Thyroid gland (tissue), 4 donors: ENCODE data around the gene CD37. TPM values are rescaled to one million over a fixed set of nuclear protein-coding genes. Genes with fewer than 3 reads are reported as not detected.
"Not testable (repeated sequence)": the region's sequence is repeated elsewhere in the genome, so short reads cannot be mapped to it uniquely, and the experiment has no call there.

Experiments
- DNase-seq, 2 donors: peaks; one replicate each; pipeline ENCODE4 v3.0.0-alpha.2; 2019
- H3K27ac ChIP-seq, 3 donors: fragments of 200-600 bp; sonication (generic); 1 replicate in 2 of 3; 2 replicates in 1 of 3; pipeline ENCODE4 v1.5.1; 2016 to 2019; ENCODE audit warnings: mild to moderate bottlenecking in 1 of 3, moderate library complexity in 1 of 3
- H3K27me3 ChIP-seq: fragments of 200-600 bp; sonication (generic); one replicate; pipeline ENCODE4 v1.5.1; 2019
- H3K36me3 ChIP-seq, 2 donors: fragments of 200-600 bp; sonication (generic); one replicate each; pipeline ENCODE4 v1.5.1; 2016 to 2019
- H3K4me1 ChIP-seq, 2 donors: fragments of 200-600 bp; sonication (generic); one replicate each; pipeline ENCODE4 v1.5.1; 2017 to 2019
- H3K4me3 ChIP-seq, 3 donors: fragments of 200-600 bp; sonication (generic); replicated peaks in 1 of 3; 1 replicate in 2 of 3; 2 replicates in 1 of 3; pipeline ENCODE4 v1.5.1; 2016; ENCODE audit warnings: mild to moderate bottlenecking in 1 of 3
- H3K9me3 ChIP-seq: fragments of 200-600 bp; sonication (generic); one replicate; pipeline ENCODE4 v1.5.1; 2017
- CTCF ChIP-seq, 6 experiments: fragments of 200-600 bp in 3 of 6; fragments of 450-650 bp in 3 of 6; sonication (generic) in 3 of 6; IDR thresholded peaks; one replicate each; pipeline ENCODE4 v1.5.1; 2016 to 2019; ENCODE audit warnings: antibody characterized with exemption in 6 of 6, mild to moderate bottlenecking in 2 of 6, inconsistent platforms in 1 of 6, moderate library complexity in 1 of 6
- POLR2A ChIP-seq, 2 donors: fragments of 450-650 bp; IDR thresholded peaks; one replicate each; pipeline ENCODE4 v1.6.1; 2017; ENCODE audit warnings: antibody characterized with exemption in 2 of 2, mild to moderate bottlenecking in 2 of 2, moderate library complexity in 1 of 2
- WGBS, 2 donors: methylation state at CpG; one replicate each; pipeline ENCODE4 v1.1.5; 2017; 5-methylcytosine and 5-hydroxymethylcytosine counted together
- intact Hi-C: fragments of 100-400 bp; cut with DNase I; formaldehyde crosslinking; loops from one replicate; pipeline ENCODE4 v1.15.1; 2023
- total RNA-seq, 4 donors: library from RNA; depleted of rRNA; stranded (reverse); fragments of >200 nt; gene quantifications; one replicate each; pipeline ENCODE4 v1.2.3, GENCODE V29; 2016

The CD37 gene
- total RNA-seq, 4 donors from 2014 or later: 2.1 to 9.7 (median 5.4) TPM

- intact Hi-C loops: no loop called here
- Histone ChIP-seq H3K4me1 (no peaks in the 10 kb centered on the region), H3K36me3 (no peaks in the 10 kb centered on the region), H3K27me3 (no peaks in the 10 kb centered on the region), H3K9me3 (no peaks in the 10 kb centered on the region), H3K4me3 (no peak overlapping the region), H3K27ac (no peak overlapping the region)
- no peak for TF ChIP-seq POLR2A (IDR thresholded peaks at IDR 0.05)
- TF ChIP-seq CTCF (IDR thresholded peaks at IDR 0.05): no peak
- 81 to 87% methylated on average over 8 of the region's 8 CpGs for WGBS, 2 donors
- no peak for DNase-seq
Observed at GRCh38 chr19:49295208-49295880, 39.9 kb upstream of the CD37 start.

- Histone ChIP-seq H3K27me3 (no peaks in the 10 kb centered on the region), H3K27ac (no peak overlapping the region), H3K9me3 (no peaks in the 10 kb centered on the region), H3K4me1 (no peaks in the 10 kb centered on the region), H3K36me3 (no peaks in the 10 kb centered on the region), H3K4me3 (no peak overlapping the region)
- WGBS, 2 donors: 78 to 84% methylated on average over 3 of the region's 3 CpGs
- DNase-seq: no peak
- TF ChIP-seq CTCF (IDR thresholded peaks at IDR 0.05) (no peak), POLR2A (IDR thresholded peaks at IDR 0.05) (no peak)
- intact Hi-C loops: no loop called here
Observed at GRCh38 chr19:49297403-49297802, 37.8 kb upstream of the CD37 start.

- H3K27ac ChIP-seq, H3K36me3 ChIP-seq, H3K4me3 ChIP-seq, H3K9me3 ChIP-seq, DNase-seq, H3K27me3 ChIP-seq, intact Hi-C loops, H3K4me1 ChIP-seq: not testable (repeated sequence)
- 88 to 95% methylated on average over 3 of the region's 3 CpGs for WGBS, 2 donors
Observed at GRCh38 chr19:49298653-49299052, 36.6 kb upstream of the CD37 start.

- intact Hi-C loops: no loop called here
- Histone ChIP-seq H3K4me3 (no peak overlapping the region), H3K27me3 (no peaks in the 10 kb centered on the region), H3K4me1 (no peaks in the 10 kb centered on the region), H3K36me3 (no peaks in the 10 kb centered on the region), H3K9me3 (no peaks in the 10 kb centered on the region), H3K27ac (no peak overlapping the region)
- DNase-seq: peak; percentile 60 to 65
- 23 to 26% methylated on average over 8 of the region's 8 CpGs for WGBS, 2 donors
- TF ChIP-seq CTCF (IDR thresholded peaks at IDR 0.05) (peak; percentile 37 to 69 (median 50)), POLR2A (IDR thresholded peaks at IDR 0.05) (no peak)
Observed at GRCh38 chr19:49301165-49301865, 33.9 kb upstream of the CD37 start.

GRCh38 chr19:49301866-49302252 lies 33.3 kb upstream of the CD37 start:
- H3K4me1 ChIP-seq: no peaks in the 10 kb centered on the region
- no peaks in the 10 kb centered on the region for H3K9me3 ChIP-seq
- TF ChIP-seq CTCF (IDR thresholded peaks at IDR 0.05) (no peak), POLR2A (IDR thresholded peaks at IDR 0.05) (no peak)
- no peak overlapping the region for H3K27ac ChIP-seq
- no peak for DNase-seq
- 86 to 88% methylated on average over 5 of the region's 5 CpGs for WGBS, 2 donors
- no peaks in the 10 kb centered on the region for H3K27me3 ChIP-seq
- H3K36me3 ChIP-seq: no peaks in the 10 kb centered on the region
- intact Hi-C loops: no loop called here
- H3K4me3 ChIP-seq: no peak overlapping the region

GRCh38 chr19:49306734-49307133 lies 28.5 kb upstream of the CD37 start:
- H3K36me3 ChIP-seq, H3K4me3 ChIP-seq, H3K9me3 ChIP-seq, H3K27ac ChIP-seq, H3K27me3 ChIP-seq, intact Hi-C loops, H3K4me1 ChIP-seq, DNase-seq: not testable (repeated sequence)
- WGBS, 2 donors: 75 to 84% methylated on average over 7 of the region's 7 CpGs
